Epithelial cell of umbilical artery (primary cell): Measurements from ENCODE around the gene ADM5. TPM values are rescaled to one million over a fixed set of nuclear protein-coding genes. Genes with fewer than 3 reads are reported as not detected.

Source experiments
- total RNA-seq: library from RNA; depleted of rRNA; stranded (reverse); fragments of >200 nt; gene quantifications from 2 replicates; pipeline ENCODE4 v1.2.3, GENCODE V29; 2014

The ADM5 gene
- 0.32 and 0.91 TPM in 2 replicates for total RNA-seq

DNA sequence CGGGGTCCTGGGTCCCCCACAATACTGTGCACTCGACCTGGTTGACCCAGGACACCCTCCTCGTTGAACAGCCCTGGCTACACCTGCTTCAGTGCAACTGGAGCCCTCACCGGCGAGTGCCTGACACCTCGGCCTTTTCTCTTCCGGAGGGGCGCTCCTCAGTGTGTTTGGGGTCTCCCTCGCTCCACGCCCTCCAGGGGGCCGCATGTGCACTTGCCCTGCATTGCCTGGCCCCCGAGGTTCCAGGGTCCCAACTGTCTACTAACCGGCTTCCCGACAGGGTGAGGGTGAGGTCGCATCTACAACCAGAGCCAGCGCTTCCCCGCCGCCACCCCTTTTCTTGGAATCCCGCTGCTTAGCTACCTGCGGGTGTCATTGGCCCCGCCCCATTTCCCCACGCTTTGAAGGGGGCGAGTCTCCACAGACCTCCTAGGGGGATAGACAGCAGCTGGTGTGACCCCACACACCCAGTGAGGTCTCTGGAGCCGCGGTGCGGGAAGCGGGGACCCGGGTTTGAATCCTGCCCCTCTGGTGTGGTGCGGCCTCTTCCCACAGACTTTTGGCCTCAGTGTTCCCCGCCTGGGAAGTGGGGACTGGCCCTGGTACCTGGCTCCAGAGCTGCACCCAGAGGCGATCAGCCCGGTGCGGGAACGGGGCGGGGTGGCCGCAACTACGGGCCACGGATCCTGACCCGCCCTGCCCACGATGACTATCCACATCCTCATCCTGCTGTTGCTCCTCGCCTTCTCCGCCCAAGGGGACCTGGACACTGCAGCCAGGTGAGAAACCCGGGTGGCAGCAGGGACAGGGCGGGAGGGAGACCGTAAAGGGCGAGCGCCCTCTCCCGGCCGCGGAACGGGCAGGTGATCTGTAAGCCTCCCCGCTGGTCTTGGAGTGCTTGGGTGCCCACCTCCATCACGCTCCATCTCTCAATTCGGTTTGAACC is at the start of gene ADM5:
ADM5 (plus strand) TSS at position 462 of the 946 bp plus-strand sequence; CDS start at position 706, 244 bp downstream.

DNA sequence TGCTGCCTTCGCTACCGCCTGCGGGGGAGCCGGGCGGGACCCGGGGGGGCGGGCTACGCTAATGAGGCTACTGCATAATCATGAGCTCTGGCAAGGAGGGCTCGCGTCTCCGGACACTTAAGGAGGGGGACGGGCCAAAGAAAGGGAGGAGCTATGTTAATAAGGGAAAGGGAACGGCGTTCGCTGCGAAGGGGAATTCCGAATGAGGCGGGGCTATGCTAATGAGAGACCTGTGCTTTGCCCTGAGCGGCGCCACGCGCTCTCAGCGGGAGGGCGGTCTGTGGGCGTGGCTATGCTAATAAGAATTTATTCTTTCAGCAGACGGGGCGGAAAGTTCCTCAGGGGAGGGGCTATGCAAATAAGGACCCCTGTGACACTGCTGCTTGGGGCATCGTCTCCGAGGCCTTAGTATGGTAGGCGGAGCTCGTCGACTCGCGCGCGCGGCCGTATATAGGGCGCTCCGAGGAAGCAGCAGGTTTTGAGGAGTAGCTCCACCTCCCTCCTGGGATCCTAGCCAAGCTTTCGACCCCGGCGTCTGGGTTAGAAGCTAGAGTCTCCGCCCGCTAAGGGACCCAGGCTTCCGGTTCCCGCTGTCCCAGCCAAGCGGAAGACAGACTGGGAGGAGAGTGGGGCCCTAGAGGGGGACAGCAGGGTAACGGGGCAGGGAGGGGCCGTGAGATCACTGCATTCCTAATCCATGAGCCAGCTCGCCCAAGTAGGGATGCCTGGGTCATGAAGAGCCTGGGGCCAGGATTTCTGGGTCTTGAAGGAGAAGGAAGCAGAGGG is 49.1 kb upstream of the ADM5 start, which contains the start of gene RRAS:
RRAS (minus strand) TSS at position 31 of the 786 bp plus-strand sequence. CDS start 45 bp downstream, outside the sequence.

DNA sequence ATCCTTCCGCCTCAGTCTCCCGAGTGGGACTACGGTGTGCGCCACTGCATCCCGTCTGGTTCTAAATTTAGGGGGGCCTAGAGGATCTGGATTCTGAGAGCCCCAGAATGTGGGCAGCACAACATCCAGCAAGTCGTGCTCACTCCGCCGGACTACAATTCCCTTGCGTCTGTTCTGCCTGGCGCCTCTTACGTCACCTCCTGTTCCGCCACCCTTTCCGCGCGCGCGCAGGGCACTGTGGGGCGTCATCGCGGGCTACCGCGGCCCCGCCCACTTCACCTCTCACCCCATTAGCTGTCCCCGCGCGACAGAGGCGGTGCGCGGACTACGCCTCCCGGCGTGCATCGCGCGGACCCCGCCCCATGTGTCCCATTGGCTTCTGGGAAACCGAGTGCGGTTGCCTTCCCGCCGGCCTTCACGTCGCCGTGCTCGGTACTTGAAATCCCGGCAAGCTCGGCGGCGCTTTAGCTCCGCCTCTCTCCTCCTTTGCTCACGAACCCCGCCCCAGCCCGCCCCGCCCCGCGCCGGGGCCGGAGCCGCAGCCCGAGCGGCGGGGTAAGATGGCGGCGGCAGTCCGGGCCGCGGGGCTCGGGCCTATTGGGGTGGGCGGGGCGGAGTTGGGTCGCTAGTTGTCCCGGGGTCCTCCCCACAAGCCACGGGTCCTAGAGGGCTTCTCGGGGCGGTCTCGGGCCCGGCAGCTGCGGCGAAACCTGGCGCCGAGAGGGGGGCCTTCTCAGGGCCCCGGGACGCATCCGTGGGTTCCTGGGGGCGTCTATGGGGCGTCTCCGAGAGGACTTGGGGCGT is 47.5 kb upstream of the ADM5 start, which contains the start of gene SCAF1:
SCAF1 (plus strand) TSS at position 522 of the 804 bp plus-strand sequence. CDS start 2,818 bp downstream, outside the sequence.

DNA sequence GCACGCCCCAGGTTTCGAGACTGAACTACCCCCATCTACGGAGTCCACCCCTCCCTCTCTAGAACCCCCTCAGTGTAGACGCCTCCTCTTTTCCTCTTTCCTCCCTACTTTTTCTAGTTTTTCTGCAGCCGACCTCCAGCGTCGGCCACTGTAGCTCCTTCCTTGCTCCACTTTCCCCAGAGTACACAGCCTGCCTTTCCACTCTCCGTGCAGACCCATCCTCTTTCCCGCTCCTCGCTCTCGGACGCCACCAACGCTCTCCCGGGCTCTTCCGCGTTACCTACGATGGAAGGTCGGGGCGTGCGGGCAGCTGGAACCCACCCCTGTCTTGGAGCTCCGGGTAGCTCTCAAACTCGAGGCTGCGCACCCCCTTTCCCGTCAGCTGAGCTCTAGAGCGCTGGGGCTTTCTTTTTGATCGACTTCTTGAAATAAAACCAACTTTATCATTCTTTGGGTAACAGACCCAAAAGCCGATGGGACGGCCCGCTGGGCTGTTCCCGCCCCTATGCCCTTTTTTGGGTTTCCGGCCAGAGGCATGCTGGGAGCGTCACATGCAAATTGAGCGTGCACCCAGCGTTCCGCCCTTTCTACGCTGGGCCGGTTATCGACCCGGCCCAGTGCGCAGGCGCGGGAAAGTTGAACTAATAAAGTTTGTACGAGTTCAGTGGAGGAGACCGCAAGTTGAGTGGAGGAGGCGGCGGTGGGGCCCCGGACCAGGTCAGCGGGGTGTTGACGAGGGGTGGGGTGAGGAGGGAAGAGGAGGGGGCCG is 23.9 kb upstream of the ADM5 start, which contains the start of the genes BCL2L12 and IRF3:
BCL2L12 (plus strand) TSS at position 583 of the 769 bp plus-strand sequence. CDS start 760 bp downstream, outside the sequence.
IRF3 (minus strand) TSS at position 507 of the 769 bp plus-strand sequence. CDS start 1,019 bp downstream, outside the sequence.

DNA sequence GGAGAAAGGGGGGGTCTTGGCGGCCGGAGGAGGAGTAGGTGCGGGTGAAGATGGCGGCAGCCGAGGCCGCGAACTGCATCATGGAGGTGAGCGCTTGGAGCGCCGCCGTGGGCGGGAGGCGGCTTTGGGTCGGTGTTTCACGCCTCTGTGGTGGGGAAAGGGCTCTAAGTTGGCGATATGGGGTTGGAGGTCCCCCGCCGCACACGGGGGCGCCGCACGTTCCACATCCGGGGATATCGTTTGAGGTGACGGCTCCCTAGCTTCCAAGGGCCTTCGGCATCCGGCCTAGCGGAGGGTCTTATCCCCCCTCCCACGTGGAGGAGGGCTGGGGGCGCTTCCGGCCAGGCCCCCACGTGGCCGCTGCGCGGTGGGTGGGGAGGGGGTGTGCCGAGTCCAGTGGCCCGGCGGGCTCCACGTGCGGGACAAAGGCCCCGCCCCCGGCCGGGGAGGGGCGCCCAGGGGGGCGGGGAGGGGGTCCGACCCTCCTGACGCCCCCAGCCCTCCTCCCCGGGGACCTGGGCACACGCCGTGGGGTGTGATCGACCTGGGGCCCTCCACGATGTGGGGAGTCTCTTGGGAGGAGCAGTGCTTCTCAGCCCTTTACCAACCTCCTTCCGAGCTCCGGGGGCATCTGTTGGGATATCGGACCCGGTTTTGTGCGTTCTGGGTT is 12.0 kb upstream of the ADM5 start, which contains the start of gene PRMT1:
PRMT1 (plus strand) TSS at position 41 of the 670 bp plus-strand sequence; CDS start at position 51, 10 bp downstream.

GRCh38 chr19:49690656-49691242 is 1.4 kb downstream of the ADM5 start, which contains the start of gene CPT1C:
TSS of gene CPT1C (plus strand) at chr19:49691116. CDS start at chr19:49692253, 1,137 bp downstream.

Other genes starting within 250 kb of the ADM5 start
- 0.15 TPM in 1 of 2 replicates, not detected in the other for gene SLC17A7, start 248.1 kb upstream of the ADM5 start, total RNA-seq
- 162 and 176 TPM in 2 replicates for gene PIH1D1, start 237.8 kb upstream of the ADM5 start, total RNA-seq
- gene ALDH16A1, start 236.4 kb upstream of the ADM5 start, total RNA-seq: 40.3 and 62.9 TPM in 2 replicates
- gene FLT3LG, start 215.4 kb upstream of the ADM5 start, total RNA-seq: 0.32 and 1.8 TPM in 2 replicates
- 1,312 and 3,748 TPM in 2 replicates for gene RPL13A, start 202.0 kb upstream of the ADM5 start, total RNA-seq
- gene RPS11, start 193.2 kb upstream of the ADM5 start, total RNA-seq: 1,938 and 5,232 TPM in 2 replicates
- 48.1 and 62.3 TPM in 2 replicates for gene FCGRT, start 176.9 kb upstream of the ADM5 start, total RNA-seq
- 76.3 and 146 TPM in 2 replicates for gene RCN3, start 161.6 kb upstream of the ADM5 start, total RNA-seq
- 103 and 121 TPM in 2 replicates for gene NOSIP, start 109.0 kb upstream of the ADM5 start, total RNA-seq
- gene PRRG2, start 108.3 kb upstream of the ADM5 start, total RNA-seq: 1.3 and 1.4 TPM in 2 replicates
- gene PRR12, start 98.4 kb upstream of the ADM5 start, total RNA-seq: 1.4 and 1.6 TPM in 2 replicates
- 43.5 and 48.4 TPM in 2 replicates for gene RRAS, start 49.5 kb upstream of the ADM5 start, total RNA-seq
- 8.2 and 11.7 TPM in 2 replicates for gene SCAF1, start 47.4 kb upstream of the ADM5 start, total RNA-seq
- 48.8 and 53.9 TPM in 2 replicates for gene IRF3, start 23.7 kb upstream of the ADM5 start, total RNA-seq
- 7.0 and 7.5 TPM in 2 replicates for gene BCL2L12, start 23.7 kb upstream of the ADM5 start, total RNA-seq
- 536 and 608 TPM in 2 replicates for gene PRMT1, start 12.3 kb upstream of the ADM5 start, total RNA-seq
- 13.0 and 19.5 TPM in 2 replicates for gene CPT1C, start 1.5 kb downstream of the ADM5 start, total RNA-seq
- gene TSKS, start 73.7 kb downstream of the ADM5 start, total RNA-seq: not detected in 2 replicates
- gene AP2A1, start 77.4 kb downstream of the ADM5 start, total RNA-seq: 33.1 and 37.7 TPM in 2 replicates
- gene FUZ, start 123.7 kb downstream of the ADM5 start, total RNA-seq: 23.7 and 31.9 TPM in 2 replicates
- gene MED25, start 128.7 kb downstream of the ADM5 start, total RNA-seq: 11.0 and 14.1 TPM in 2 replicates
- gene PTOV1, start 161.6 kb downstream of the ADM5 start, total RNA-seq: 44.8 and 51.2 TPM in 2 replicates
- gene PNKP, start 178.0 kb downstream of the ADM5 start, total RNA-seq: 52.4 and 53.9 TPM in 2 replicates
- 5.2 and 6.2 TPM in 2 replicates for gene AKT1S1, start 187.8 kb downstream of the ADM5 start, total RNA-seq
- 2.9 and 6.5 TPM in 2 replicates for gene TBC1D17, start 188.1 kb downstream of the ADM5 start, total RNA-seq
- 3.2 and 8.2 TPM in 2 replicates for gene IL4I1, start 207.3 kb downstream of the ADM5 start, total RNA-seq
- 2.9 and 5.2 TPM in 2 replicates for gene ATF5, start 239.6 kb downstream of the ADM5 start, total RNA-seq
- 24.2 and 24.7 TPM in 2 replicates for gene NUP62, start 239.9 kb downstream of the ADM5 start, total RNA-seq